WTC11 (cell line): ENCODE measurements around the gene SEMA5B. TPM values are rescaled to one million over a fixed set of nuclear protein-coding genes. Genes with fewer than 3 reads are reported as not detected.

Source experiments
- ATAC-seq: fragments of 200-7000 bp; cut with Tn5 transposase; 2 replicates; pipeline ENCODE4 v1.10.0; 2021; ENCODE audit warnings: mild to moderate bottlenecking, moderate library complexity
- CTCF ChIA-PET: fragments of 300-600 bp; sonication (Branson Sonifier 250); formaldehyde crosslinking; loops from one replicate; lab custom pipeline; 2021; ENCODE audit warnings: antibody characterized with exemption; lab: Charles Lee
- POLR2A ChIA-PET: fragments of 350-600 bp; sonication (Branson Sonifier 250); formaldehyde crosslinking; loops from one replicate; lab custom pipeline; 2021; ENCODE audit warnings: antibody characterized with exemption; lab: Charles Lee
- DNase-seq: peaks from one replicate; pipeline ENCODE4 v3.0.0; 2021; ENCODE audit warnings: low spot score
- H3K27ac Mint-ChIP-seq: 2 replicates; pipeline ENCODE4 v1.8.0; 2021; ENCODE audit warnings: mixed read lengths
- H3K27me3 Mint-ChIP-seq: 2 replicates; pipeline ENCODE4 v1.8.0; 2021; ENCODE audit warnings: low read depth, mild to moderate bottlenecking, moderate library complexity, mixed read lengths
- H3K36me3 Mint-ChIP-seq: 2 replicates; pipeline ENCODE4 v1.8.0; 2021; ENCODE audit warnings: mixed read lengths
- H3K4me1 Mint-ChIP-seq: 2 replicates; pipeline ENCODE4 v1.8.0; 2022; ENCODE audit warnings: mixed read lengths
- H3K4me3 Mint-ChIP-seq: 2 replicates; pipeline ENCODE4 v1.8.0; 2021; ENCODE audit warnings: mild to moderate bottlenecking, moderate library complexity, mixed read lengths
- H3K9me3 Mint-ChIP-seq: 2 replicates; pipeline ENCODE4 v1.8.0; 2021; ENCODE audit warnings: mixed read lengths
- ATF1 ChIP-seq: sonication (generic); formaldehyde crosslinking; IDR thresholded peaks from 2 replicates; pipeline ENCODE4 v1.8.1; 2023; ENCODE audit warnings: mild to moderate bottlenecking, moderate library complexity, missing genetic modification reagents
- CREM ChIP-seq: sonication (generic); formaldehyde crosslinking; IDR thresholded peaks from 2 replicates; pipeline ENCODE4 v1.8.1; 2022; ENCODE audit warnings: mild to moderate bottlenecking, missing genetic modification reagents, moderate library complexity
- EMX1 ChIP-seq: fragments of 250-450 bp; sonication (Bioruptor Pico); IDR thresholded peaks from 2 replicates; pipeline ENCODE4 v1.8.0; 2021; ENCODE audit warnings: mild to moderate bottlenecking
- ESRRA ChIP-seq: sonication (generic); formaldehyde crosslinking; IDR thresholded peaks from 2 replicates; pipeline ENCODE4 v1.8.1; 2022; ENCODE audit warnings: mild to moderate bottlenecking, missing genetic modification reagents, borderline replicate concordance
- FOXP1 ChIP-seq: sonication (generic); formaldehyde crosslinking; IDR thresholded peaks from 2 replicates; pipeline ENCODE4 v1.8.0; 2022; ENCODE audit warnings: missing genetic modification reagents, mild to moderate bottlenecking, moderate library complexity, borderline replicate concordance
- GTF2I ChIP-seq: fragments of 250-450 bp; sonication (Bioruptor Pico); conservative IDR thresholded peaks from 2 replicates; pipeline ENCODE4 v1.4.0; 2021; ENCODE audit warnings: mild to moderate bottlenecking
- RELA ChIP-seq: sonication (generic); formaldehyde crosslinking; IDR thresholded peaks from 2 replicates; pipeline ENCODE4 v1.8.1; 2022; ENCODE audit warnings: missing genetic modification reagents, mild to moderate bottlenecking, borderline replicate concordance
- STAT6 ChIP-seq: sonication (generic); formaldehyde crosslinking; conservative IDR thresholded peaks from 2 replicates; pipeline ENCODE4 v1.8.1; 2023; ENCODE audit warnings: mild to moderate bottlenecking, low read depth, missing genetic modification reagents, moderate library complexity
- TEAD1 ChIP-seq: sonication (generic); formaldehyde crosslinking; IDR thresholded peaks from 2 replicates; pipeline ENCODE4 v1.8.0; 2022; ENCODE audit warnings: mild to moderate bottlenecking, missing genetic modification reagents
- ZNF121 ChIP-seq: sonication (generic); formaldehyde crosslinking; IDR thresholded peaks from 2 replicates; pipeline ENCODE4 v1.8.0; 2023; ENCODE audit warnings: missing genetic modification reagents
- ZNF219 ChIP-seq: sonication (generic); formaldehyde crosslinking; IDR thresholded peaks from 2 replicates; pipeline ENCODE4 v1.8.0; 2023; ENCODE audit warnings: missing genetic modification reagents, mild to moderate bottlenecking, borderline replicate concordance
- ZSCAN18 ChIP-seq: fragments of 250-450 bp; sonication (Bioruptor Pico); IDR thresholded peaks from 2 replicates; pipeline ENCODE4 v2.1.2; 2022; ENCODE audit warnings: mild to moderate bottlenecking, moderate library complexity
- total RNA-seq: library from RNA; stranded (reverse); gene quantifications from 3 replicates; pipeline ENCODE4 v1.2.3, GENCODE V29; 2021
- TF ChIP-seq, protein P1 (sequence below): fragments of 250-450 bp; sonication (Bioruptor Pico); IDR thresholded peaks from 2 replicates; pipeline ENCODE4 v1.8.0; 2021; ENCODE audit warnings: mild to moderate bottlenecking
- TF ChIP-seq, protein P2 (sequence below): sonication (generic); formaldehyde crosslinking; IDR thresholded peaks from 2 replicates; pipeline ENCODE4 v1.8.1; 2022; ENCODE audit warnings: missing genetic modification reagents, borderline replicate concordance
- TF ChIP-seq, protein P3 (sequence below): sonication (generic); formaldehyde crosslinking; IDR thresholded peaks from 2 replicates; pipeline ENCODE4 v1.8.0; 2023; ENCODE audit warnings: missing genetic modification reagents, mild to moderate bottlenecking, borderline replicate concordance

Gene SEMA5B
- total RNA-seq, 1 experiment from 2014 or later, result 20.7 TPM

GRCh38 chr3:123012652-123013051 lies 14.9 kb downstream of the SEMA5B start (continued):
- no peak for TF ChIP-seq FOXP1 (CRISPR knock-in tag)

GRCh38 chr3:123011447-123011846 lies 16.1 kb downstream of the SEMA5B start:
- ATAC-seq (no peak), DNase-seq (no peak)
- Mint-ChIP-seq H3K4me3 (no peak overlapping the region), H3K27ac (no peak overlapping the region), H3K27me3 (no peaks in the 10 kb centered on the region), H3K9me3 (no peaks in the 10 kb centered on the region), H3K4me1 (peaks cover 33% of the 10 kb centered on the region), H3K36me3 (no peaks in the 10 kb centered on the region)
- ChIA-PET POLR2A (no interaction called here), CTCF (interaction anchor here (0.9 kb wide), 1 partner anchor 17 kb away, joined by 3 read pairs; no protein-coding TSS in a partner anchor)
- TF ChIP-seq RELA (CRISPR knock-in tag) (no peak), ZNF121 (no peak), TEAD1 (CRISPR knock-in tag) (no peak), CREM (CRISPR knock-in tag) (no peak), ATF1 (no peak), ESRRA (CRISPR knock-in tag) (no peak), EMX1 (no peak), ZNF219 (CRISPR knock-in tag) (no peak), ZSCAN18 (CRISPR knock-in tag) (no peak), GTF2I (CRISPR knock-in tag) (no peak), STAT6 (CRISPR knock-in tag) (no peak)
- TF ChIP-seq, protein P1, sequence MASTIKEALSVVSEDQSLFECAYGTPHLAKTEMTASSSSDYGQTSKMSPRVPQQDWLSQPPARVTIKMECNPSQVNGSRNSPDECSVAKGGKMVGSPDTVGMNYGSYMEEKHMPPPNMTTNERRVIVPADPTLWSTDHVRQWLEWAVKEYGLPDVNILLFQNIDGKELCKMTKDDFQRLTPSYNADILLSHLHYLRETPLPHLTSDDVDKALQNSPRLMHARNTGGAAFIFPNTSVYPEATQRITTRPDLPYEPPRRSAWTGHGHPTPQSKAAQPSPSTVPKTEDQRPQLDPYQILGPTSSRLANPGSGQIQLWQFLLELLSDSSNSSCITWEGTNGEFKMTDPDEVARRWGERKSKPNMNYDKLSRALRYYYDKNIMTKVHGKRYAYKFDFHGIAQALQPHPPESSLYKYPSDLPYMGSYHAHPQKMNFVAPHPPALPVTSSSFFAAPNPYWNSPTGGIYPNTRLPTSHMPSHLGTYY, result no peak
- TF ChIP-seq, protein P2, sequence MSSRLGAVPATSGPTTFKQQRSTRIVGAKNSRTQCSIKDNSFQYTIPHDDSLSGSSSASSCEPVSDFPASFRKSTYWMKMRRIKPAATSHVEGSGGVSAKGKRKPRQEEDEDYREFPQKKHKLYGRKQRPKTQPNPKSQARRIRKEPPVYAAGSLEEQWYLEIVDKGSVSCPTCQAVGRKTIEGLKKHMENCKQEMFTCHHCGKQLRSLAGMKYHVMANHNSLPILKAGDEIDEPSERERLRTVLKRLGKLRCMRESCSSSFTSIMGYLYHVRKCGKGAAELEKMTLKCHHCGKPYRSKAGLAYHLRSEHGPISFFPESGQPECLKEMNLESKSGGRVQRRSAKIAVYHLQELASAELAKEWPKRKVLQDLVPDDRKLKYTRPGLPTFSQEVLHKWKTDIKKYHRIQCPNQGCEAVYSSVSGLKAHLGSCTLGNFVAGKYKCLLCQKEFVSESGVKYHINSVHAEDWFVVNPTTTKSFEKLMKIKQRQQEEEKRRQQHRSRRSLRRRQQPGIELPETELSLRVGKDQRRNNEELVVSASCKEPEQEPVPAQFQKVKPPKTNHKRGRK, result no peak
- TF ChIP-seq, protein P3, sequence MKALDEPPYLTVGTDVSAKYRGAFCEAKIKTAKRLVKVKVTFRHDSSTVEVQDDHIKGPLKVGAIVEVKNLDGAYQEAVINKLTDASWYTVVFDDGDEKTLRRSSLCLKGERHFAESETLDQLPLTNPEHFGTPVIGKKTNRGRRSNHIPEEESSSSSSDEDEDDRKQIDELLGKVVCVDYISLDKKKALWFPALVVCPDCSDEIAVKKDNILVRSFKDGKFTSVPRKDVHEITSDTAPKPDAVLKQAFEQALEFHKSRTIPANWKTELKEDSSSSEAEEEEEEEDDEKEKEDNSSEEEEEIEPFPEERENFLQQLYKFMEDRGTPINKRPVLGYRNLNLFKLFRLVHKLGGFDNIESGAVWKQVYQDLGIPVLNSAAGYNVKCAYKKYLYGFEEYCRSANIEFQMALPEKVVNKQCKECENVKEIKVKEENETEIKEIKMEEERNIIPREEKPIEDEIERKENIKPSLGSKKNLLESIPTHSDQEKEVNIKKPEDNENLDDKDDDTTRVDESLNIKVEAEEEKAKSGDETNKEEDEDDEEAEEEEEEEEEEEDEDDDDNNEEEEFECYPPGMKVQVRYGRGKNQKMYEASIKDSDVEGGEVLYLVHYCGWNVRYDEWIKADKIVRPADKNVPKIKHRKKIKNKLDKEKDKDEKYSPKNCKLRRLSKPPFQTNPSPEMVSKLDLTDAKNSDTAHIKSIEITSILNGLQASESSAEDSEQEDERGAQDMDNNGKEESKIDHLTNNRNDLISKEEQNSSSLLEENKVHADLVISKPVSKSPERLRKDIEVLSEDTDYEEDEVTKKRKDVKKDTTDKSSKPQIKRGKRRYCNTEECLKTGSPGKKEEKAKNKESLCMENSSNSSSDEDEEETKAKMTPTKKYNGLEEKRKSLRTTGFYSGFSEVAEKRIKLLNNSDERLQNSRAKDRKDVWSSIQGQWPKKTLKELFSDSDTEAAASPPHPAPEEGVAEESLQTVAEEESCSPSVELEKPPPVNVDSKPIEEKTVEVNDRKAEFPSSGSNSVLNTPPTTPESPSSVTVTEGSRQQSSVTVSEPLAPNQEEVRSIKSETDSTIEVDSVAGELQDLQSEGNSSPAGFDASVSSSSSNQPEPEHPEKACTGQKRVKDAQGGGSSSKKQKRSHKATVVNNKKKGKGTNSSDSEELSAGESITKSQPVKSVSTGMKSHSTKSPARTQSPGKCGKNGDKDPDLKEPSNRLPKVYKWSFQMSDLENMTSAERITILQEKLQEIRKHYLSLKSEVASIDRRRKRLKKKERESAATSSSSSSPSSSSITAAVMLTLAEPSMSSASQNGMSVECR (CRISPR knock-in tag), result no peak
